Endothelial cell of umbilical vein (primary cell): ENCODE measurements around the gene LCE2C.
"Not testable (repeated sequence)": the region's sequence is repeated elsewhere in the genome, so short reads cannot be mapped to it uniquely, and the experiment has no call there.

ENCODE experiments used
- CTCF ChIP-seq, 2 donors: IDR thresholded peaks; 1 replicate in 1 of 2; 2 replicates in 1 of 2; pipeline ENCODE4 v1.5.1; 2011; ENCODE audit warnings: low read length in 2 of 2, mild to moderate bottlenecking in 2 of 2, moderate library complexity in 2 of 2, control low read depth in 1 of 2, inconsistent platforms in 1 of 2, low read depth in 1 of 2; ENCODE audit not compliant: insufficient read depth in 1 of 2; ENCODE audit errors: extremely low read depth in 1 of 2
- EZH2 ChIP-seq: IDR thresholded peaks from 2 replicates; pipeline ENCODE4 v1.6.1; 2012; ENCODE audit warnings: borderline replicate concordance, low read depth, mild to moderate bottlenecking, moderate library complexity, low read length, inconsistent platforms; ENCODE audit not compliant: severe bottlenecking
- POLR2A ChIP-seq: IDR thresholded peaks from 2 replicates; pipeline ENCODE4 v1.6.1; 2012; ENCODE audit warnings: low read depth, mild to moderate bottlenecking, control low read depth, low read length
- POLR2AphosphoS5 ChIP-seq: IDR thresholded peaks from 2 replicates; pipeline ENCODE4 v1.6.1; 2012; ENCODE audit warnings: low read depth, mild to moderate bottlenecking, control low read depth, low read length, moderate library complexity; ENCODE audit not compliant: insufficient read depth

GRCh38 chr1:152666171-152666570 is 8.9 kb upstream of the LCE2C start:
- not testable (repeated sequence) for TF ChIP-seq CTCF (IDR thresholded peaks at IDR 0.05; ENCODE audit: extremely low read depth in 1 of 2, insufficient read depth in 1 of 2, low read depth in 1 of 2, low read length in 2 of 2); POLR2AphosphoS5; POLR2A; EZH2
